SK-N-SH (cell line): ENCODE data around the gene TMEFF1. TPM values are rescaled to one million over a fixed set of nuclear protein-coding genes. Genes with fewer than 3 reads are reported as not detected.
A peak's percentile ranks its signal among the peaks of the same experiment; 100 is the strongest.

Experiments
- CTCF ChIA-PET: fragments of 300-600, 350-600 bp; formaldehyde crosslinking; extraction: SDS; loops from one replicate; lab custom pipeline; 2021; lab: Yijun Ruan, JAX
- POLR2A ChIA-PET: fragments of 350-600 bp; sonication (Branson Sonifier 250); formaldehyde crosslinking; extraction: SDS; loops from one replicate; lab custom pipeline; 2020; ENCODE audit warnings: antibody characterized with exemption, inconsistent platforms; lab: Yijun Ruan, JAX
- DNase-seq: peaks from one replicate; pipeline ENCODE4 v3.0.0; 2012
- H2AFZ ChIP-seq: fragments of 200-600 bp; sonication (generic); 2 replicates; pipeline ENCODE4 v1.8.1; 2016; ENCODE audit warnings: antibody characterized with exemption, mild to moderate bottlenecking, low read depth
- H3F3A ChIP-seq: fragments of 200-600 bp; sonication (generic); replicated peaks from 2 replicates; pipeline ENCODE3; 2016; ENCODE audit warnings: antibody characterized with exemption, mild to moderate bottlenecking; ENCODE audit not compliant: insufficient read depth
- H3K27ac ChIP-seq, 2 experiments: fragments of 200-500 bp in 1 of 2; fragments of 200-600 bp in 1 of 2; sonication (Bioruptor generic) in 1 of 2; sonication (generic), shearing (Covaris generic) in 1 of 2; 2 replicates each; pipeline versions ENCODE4 v1.5.1 to v1.6.1; 2014 to 2016; ENCODE audit warnings: low read depth in 2 of 2, inconsistent platforms in 1 of 2, low read length in 1 of 2, mild to moderate bottlenecking in 1 of 2, mixed read lengths in 1 of 2
- H3K27me3 ChIP-seq: fragments of 200-600 bp; sonication (generic), shearing (Covaris generic); 2 replicates; pipeline ENCODE4 v1.6.1; 2016; ENCODE audit warnings: mixed run types; ENCODE audit not compliant: insufficient read depth
- H3K36me3 ChIP-seq, 2 experiments: fragments of 200-500 bp in 1 of 2; fragments of 200-600 bp in 1 of 2; sonication (Bioruptor generic) in 1 of 2; sonication (generic) in 1 of 2; replicated peaks in 1 of 2; 2 replicates each; pipeline versions ENCODE3 to v1.5.1; 2014 to 2016; ENCODE audit warnings: low read length in 1 of 2, mild to moderate bottlenecking in 1 of 2; ENCODE audit not compliant: insufficient read depth in 2 of 2, control insufficient read depth in 1 of 2
- H3K4me1 ChIP-seq, 2 experiments: fragments of 200-500 bp in 1 of 2; fragments of 200-600 bp in 1 of 2; sonication (Bioruptor generic) in 1 of 2; sonication (generic), shearing (Covaris generic) in 1 of 2; 2 replicates each; pipeline versions ENCODE4 v1.5.1 to v1.6.1; 2014 to 2016; ENCODE audit warnings: low read depth in 1 of 2, low read length in 1 of 2, mixed run types in 1 of 2; ENCODE audit not compliant: insufficient read depth in 2 of 2, control insufficient read depth in 1 of 2
- H3K4me2 ChIP-seq: fragments of 200-600 bp; sonication (generic), shearing (Covaris generic); 2 replicates; pipeline ENCODE4 v1.6.1; 2017; ENCODE audit warnings: mixed run types
- H3K4me3 ChIP-seq, 2 experiments: fragments of 200-500 bp in 1 of 2; fragments of 200-600 bp in 1 of 2; sonication (Bioruptor generic) in 1 of 2; sonication (generic), shearing (Covaris generic) in 1 of 2; 2 replicates each; pipeline versions ENCODE4 v1.5.1 to v1.8.1; 2014 to 2016; ENCODE audit warnings: low read depth in 2 of 2, inconsistent platforms in 1 of 2, low read length in 1 of 2, mild to moderate bottlenecking in 1 of 2, mixed read lengths in 1 of 2, moderate library complexity in 1 of 2
- H3K79me2 ChIP-seq: fragments of 200-600 bp; sonication (generic); 2 replicates; pipeline ENCODE4 v1.8.1; 2017; ENCODE audit warnings: mild to moderate bottlenecking; ENCODE audit not compliant: insufficient read depth
- H3K9ac ChIP-seq: fragments of 200-600 bp; sonication (generic); 2 replicates; pipeline ENCODE4 v1.6.1; 2017; ENCODE audit warnings: mixed run types
- H3K9me2 ChIP-seq: fragments of 200-600 bp; sonication (generic); 2 replicates; pipeline ENCODE4 v1.6.1; 2017; ENCODE audit warnings: mixed run types
- H3K9me3 ChIP-seq: fragments of 200-600 bp; sonication (generic); 2 replicates; pipeline ENCODE4 v1.6.1; 2017; ENCODE audit warnings: mixed run types, mild to moderate bottlenecking, moderate library complexity
- H4K20me1 ChIP-seq: fragments of 200-600 bp; sonication (generic); 2 replicates; pipeline ENCODE4 v1.6.1; 2017; ENCODE audit warnings: mild to moderate bottlenecking, mixed run types; ENCODE audit not compliant: insufficient read depth
- CTCF ChIP-seq: fragments of 200-600 bp; sonication (generic); IDR thresholded peaks from 2 replicates; pipeline ENCODE4 v1.6.1; 2017; ENCODE audit warnings: antibody characterized with exemption, mild to moderate bottlenecking, moderate library complexity
- EZH2phosphoT487 ChIP-seq: fragments of 200-600 bp; sonication (generic); IDR thresholded peaks from 2 replicates; pipeline ENCODE4 v1.6.1; 2017; ENCODE audit warnings: low read depth, mixed run types, mild to moderate bottlenecking, antibody characterized with exemption, moderate library complexity, borderline replicate concordance
- FOXJ3 ChIP-seq: sonication (generic); formaldehyde crosslinking; IDR thresholded peaks from 2 replicates; pipeline ENCODE4 v1.5.1; 2020; ENCODE audit warnings: mild to moderate bottlenecking, missing genetic modification reagents
- GABPA ChIP-seq: IDR thresholded peaks from 2 replicates; pipeline ENCODE4 v1.4.0; 2012; ENCODE audit warnings: low read depth, mild to moderate bottlenecking
- GATA2 ChIP-seq: sonication (generic); formaldehyde crosslinking; IDR thresholded peaks from 2 replicates; pipeline ENCODE4 v1.5.0; 2020; ENCODE audit warnings: mild to moderate bottlenecking, missing genetic modification reagents
- MXI1 ChIP-seq: IDR thresholded peaks from 2 replicates; pipeline ENCODE4 v1.6.1; 2012; ENCODE audit warnings: mild to moderate bottlenecking, low read depth, low read length, improper control_type of control experiment
- PBX3 ChIP-seq: IDR thresholded peaks from 2 replicates; pipeline ENCODE4; 2012
- RAD21 ChIP-seq: IDR thresholded peaks from 2 replicates; pipeline ENCODE4 v1.6.1; 2012; ENCODE audit warnings: mild to moderate bottlenecking, low read length
- REST ChIP-seq: IDR thresholded peaks from 2 replicates; pipeline ENCODE4 v1.6.1; 2012; ENCODE audit warnings: mild to moderate bottlenecking, low read depth, low read length, moderate library complexity
- RFX5 ChIP-seq: IDR thresholded peaks from 2 replicates; pipeline ENCODE4 v1.6.1; 2012; ENCODE audit warnings: mild to moderate bottlenecking, improper control_type of control experiment, low read length
- SMC3 ChIP-seq: IDR thresholded peaks from 2 replicates; pipeline ENCODE4 v1.6.1; 2012; ENCODE audit warnings: low read depth, low read length, improper control_type of control experiment
- USF1 ChIP-seq: IDR thresholded peaks from 2 replicates; pipeline ENCODE4 v1.4.0; 2012; ENCODE audit warnings: low read depth, borderline replicate concordance
- WGBS: methylation state at CpG from one replicate; pipeline ENCODE4 v1.1.6; 2017; ENCODE audit warnings: low lambda C conversion rate; 5-methylcytosine and 5-hydroxymethylcytosine counted together
- polyA plus RNA-seq, 3 experiments: library from polyadenylated mRNA; depleted of rRNA; stranded (reverse); fragments of >200 nt; gene quantifications; 2 replicates each; pipeline ENCODE4 v1.2.3, GENCODE V29; 2012

The TMEFF1 gene
- polyA plus RNA-seq, 1 of the 3 experiments (the other 2 are of a cell fraction), result 2.5 TPM

GRCh38 chr9:100595391-100596199 is 122.6 kb downstream of the TMEFF1 start:
- Histone ChIP-seq H3F3A (peaks cover 6% of the 10 kb centered on the region), H3K4me1 (peaks cover 9 to 10% of the 10 kb centered on the region in 2 experiments; a peak in 2 of 4 replicates), H3K9me2 (no peaks in the 10 kb centered on the region), H4K20me1 (no peaks in the 10 kb centered on the region)
- DNase-seq, result peak; percentile 57
- ChIA-PET POLR2A (no interaction called here), CTCF (interaction anchor here (0.7 to 2.1 kb wide), 31 partner anchors 9 to 1620 kb away, joined by 3 to 14 read pairs (median 3); no protein-coding TSS in a partner anchor)
- TF ChIP-seq REST (no peak), SMC3 (peak; percentile 88), CTCF (peak; percentile 94), RAD21 (peak; percentile 99)
- TF ChIP-seq, all 33 proteins: peak for 3
- H3K36me3 ChIP-seq, result no peaks in the 10 kb centered on the region
- H3K9ac ChIP-seq, result no peak overlapping the region
- no peaks in the 10 kb centered on the region for H3K27me3 ChIP-seq
- H3K4me3 ChIP-seq, result no peak overlapping the region; a peak in 1 of 4 replicates
- H2AFZ ChIP-seq, result peak overlapping the region; percentile 16; the same call in 1 of the 2 replicates
- H3K4me2 ChIP-seq, result no peak overlapping the region
- WGBS, result 27% methylated on average over 3 of the region's 3 CpGs
- no peak overlapping the region for H3K27ac ChIP-seq
- H3K79me2 ChIP-seq, result no peaks in the 10 kb centered on the region
- H3K9me3 ChIP-seq, result no peaks in the 10 kb centered on the region

GRCh38 chr9:100597236-100597635 is 124.3 kb downstream of the TMEFF1 start:
- no peak overlapping the region for H3K9ac ChIP-seq
- no peak for DNase-seq
- no peaks in the 10 kb centered on the region for H3F3A ChIP-seq
- H3K4me2 ChIP-seq, result no peak overlapping the region
- H3K79me2 ChIP-seq, result no peaks in the 10 kb centered on the region
- no peaks in the 10 kb centered on the region for H3K27me3 ChIP-seq
- H4K20me1 ChIP-seq, result no peaks in the 10 kb centered on the region
- H3K4me3 ChIP-seq, result no peak overlapping the region
- no peaks in the 10 kb centered on the region for H3K9me3 ChIP-seq
- H3K4me1 ChIP-seq, result peaks cover 0 to 9% of the 10 kb centered on the region in 2 experiments; a peak in 1 of 4 replicates
- 29% methylated on average over 5 of the region's 6 CpGs for WGBS
- H2AFZ ChIP-seq, result no peak overlapping the region
- no peak overlapping the region for H3K27ac ChIP-seq
- POLR2A ChIA-PET, result no interaction called here
- H3K9me2 ChIP-seq, result no peaks in the 10 kb centered on the region
- CTCF ChIA-PET, result interaction anchor here (1.2 to 2.1 kb wide), 10 partner anchors 10 to 1412 kb away, joined by 3 to 14 read pairs (median 6); no protein-coding TSS in a partner anchor
- no peaks in the 10 kb centered on the region for H3K36me3 ChIP-seq
- TF ChIP-seq GATA2 (CRISPR knock-in tag) (no peak), PBX3 (no peak), REST (no peak), USF1 (no peak), RFX5 (no peak), FOXJ3 (no peak), EZH2phosphoT487 (no peak), GABPA (no peak), MXI1 (no peak)
